GM23248 (cell line): ENCODE measurements around the gene LCE1B.

Experiments
- EZH2 ChIP-seq: fragments of 200-600 bp; sonication (generic); IDR thresholded peaks from 2 replicates; pipeline ENCODE4 v1.6.1; 2018; ENCODE audit warnings: antibody characterized with exemption, mild to moderate bottlenecking; ENCODE audit not compliant: insufficient read depth, poor library complexity, severe bottlenecking
- EZH2phosphoT487 ChIP-seq: fragments of 200-600 bp; sonication (generic); IDR thresholded peaks from 2 replicates; pipeline ENCODE4 v1.6.1; 2018; ENCODE audit warnings: antibody characterized with exemption, moderate library complexity, mild to moderate bottlenecking, low read depth; ENCODE audit not compliant: insufficient read depth

GRCh38 chr1:152777510-152778137, 34.1 kb upstream of the LCE1B start:
- TF ChIP-seq EZH2, result no peak
- TF ChIP-seq EZH2phosphoT487, result no peak
